GM21360 (cell line): ENCODE measurements around the gene TMEM140.

ENCODE experiments used
- ATAC-seq: cut with Tn5 transposase; IDR thresholded peaks from one replicate; pipeline ENCODE4 v1.9.1; 2021; ENCODE audit warnings: mild to moderate bottlenecking, moderate library complexity; ENCODE audit not compliant: unreplicated experiment

Gene TMEM140

DNA sequence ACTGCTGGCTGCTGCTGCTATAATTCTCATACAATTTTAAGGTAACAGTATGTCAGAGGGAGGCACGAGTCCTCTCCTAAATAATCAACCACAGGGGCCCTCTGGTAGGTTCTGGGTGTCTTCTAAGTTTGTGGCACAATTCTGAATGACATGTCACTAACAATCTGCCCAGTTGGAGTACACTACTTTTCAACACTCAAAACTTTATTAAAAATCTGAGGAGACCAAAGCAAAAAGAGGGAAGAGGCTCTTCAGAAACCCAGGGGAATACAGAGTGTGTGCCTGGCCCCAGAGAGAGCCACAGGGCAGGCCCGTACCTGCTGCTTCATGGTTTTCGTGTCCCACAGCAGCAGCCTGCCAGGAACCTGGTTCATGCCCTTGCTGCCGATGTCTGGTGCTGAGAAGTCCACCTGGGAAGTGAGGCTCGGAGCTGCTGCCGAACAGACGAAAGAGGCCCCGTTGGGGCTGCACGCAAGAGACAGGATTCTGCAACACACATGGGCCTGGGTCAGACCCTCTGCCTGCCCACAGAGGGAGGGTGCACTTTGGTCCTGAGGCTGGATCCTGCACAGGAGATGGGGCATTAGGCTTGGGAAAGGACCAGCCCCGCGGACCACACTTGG, 45.2 kb downstream of the TMEM140 start:
- ATAC-seq = no peak

DNA sequence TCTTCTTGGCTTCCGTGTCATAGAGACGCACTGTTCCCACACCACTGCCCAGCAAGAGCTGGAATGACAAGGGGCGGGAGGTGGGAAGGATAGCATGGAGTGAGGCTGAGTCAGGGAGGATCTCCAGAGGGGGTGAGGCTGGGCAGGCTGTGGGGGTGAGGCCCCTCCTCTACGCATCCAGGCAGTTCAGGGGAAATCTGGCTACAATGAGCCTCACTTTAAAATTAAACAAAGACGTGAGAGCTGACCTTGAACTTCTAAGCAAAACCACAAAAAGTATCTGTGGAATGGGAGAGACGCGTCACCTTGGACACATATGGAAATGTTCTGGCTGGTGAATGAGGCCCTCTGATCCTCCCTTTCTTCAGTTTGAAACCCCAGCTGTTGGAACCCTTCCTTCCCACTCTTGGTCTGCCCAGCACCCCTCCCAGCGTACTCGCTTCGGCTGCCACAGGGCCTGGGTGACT, 45.8 kb downstream of the TMEM140 start:
- ATAC-seq = no peak

DNA sequence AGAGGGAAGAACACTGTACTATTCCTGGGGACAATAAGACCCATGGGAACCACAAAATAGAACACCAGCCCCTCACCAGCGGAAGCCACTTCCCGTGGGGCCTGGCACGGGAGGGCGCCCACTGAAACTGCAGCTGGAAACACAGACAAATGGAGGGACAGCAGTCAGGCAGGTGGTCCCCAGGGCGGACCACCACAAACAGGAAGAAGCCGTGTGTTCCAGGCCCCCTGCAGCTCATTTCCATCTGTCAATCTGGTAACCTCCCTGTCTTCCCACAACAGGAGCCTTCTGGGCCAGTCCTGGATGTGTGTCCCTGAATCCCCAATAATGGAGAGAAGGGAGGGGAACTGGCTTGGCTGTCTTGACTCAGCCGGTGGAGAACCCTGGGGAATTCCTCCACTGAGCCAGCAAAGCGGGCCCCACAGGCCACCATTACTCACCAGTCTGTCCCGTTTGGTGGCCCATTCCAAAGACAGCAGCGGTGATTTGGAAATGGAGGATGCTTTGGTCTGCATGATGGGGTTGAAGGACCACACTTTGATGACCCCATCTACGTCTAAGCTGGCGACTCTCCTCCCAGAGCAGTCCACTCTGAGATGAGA, 46.7 kb downstream of the TMEM140 start:
- no peak for ATAC-seq

DNA sequence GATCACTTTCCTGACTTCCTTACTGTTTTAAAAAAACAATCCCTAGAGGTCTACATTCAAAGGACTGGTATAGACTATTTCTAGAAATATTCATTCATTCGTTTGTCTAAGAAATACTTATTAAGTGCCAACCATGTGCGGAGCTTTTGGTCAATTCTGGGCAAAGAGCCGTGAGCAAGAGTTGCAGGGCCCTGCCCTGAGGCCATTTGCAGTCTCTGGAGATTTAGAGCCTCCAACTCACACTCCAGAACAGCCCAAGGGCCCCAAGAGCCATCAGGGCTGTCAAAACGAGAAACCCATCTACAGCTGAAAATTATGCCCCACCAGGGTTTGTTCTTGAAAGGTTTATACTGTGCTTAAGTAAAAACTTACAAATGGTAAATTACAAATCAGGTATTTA, 47.3 kb downstream of the TMEM140 start:
- no peak for ATAC-seq

DNA sequence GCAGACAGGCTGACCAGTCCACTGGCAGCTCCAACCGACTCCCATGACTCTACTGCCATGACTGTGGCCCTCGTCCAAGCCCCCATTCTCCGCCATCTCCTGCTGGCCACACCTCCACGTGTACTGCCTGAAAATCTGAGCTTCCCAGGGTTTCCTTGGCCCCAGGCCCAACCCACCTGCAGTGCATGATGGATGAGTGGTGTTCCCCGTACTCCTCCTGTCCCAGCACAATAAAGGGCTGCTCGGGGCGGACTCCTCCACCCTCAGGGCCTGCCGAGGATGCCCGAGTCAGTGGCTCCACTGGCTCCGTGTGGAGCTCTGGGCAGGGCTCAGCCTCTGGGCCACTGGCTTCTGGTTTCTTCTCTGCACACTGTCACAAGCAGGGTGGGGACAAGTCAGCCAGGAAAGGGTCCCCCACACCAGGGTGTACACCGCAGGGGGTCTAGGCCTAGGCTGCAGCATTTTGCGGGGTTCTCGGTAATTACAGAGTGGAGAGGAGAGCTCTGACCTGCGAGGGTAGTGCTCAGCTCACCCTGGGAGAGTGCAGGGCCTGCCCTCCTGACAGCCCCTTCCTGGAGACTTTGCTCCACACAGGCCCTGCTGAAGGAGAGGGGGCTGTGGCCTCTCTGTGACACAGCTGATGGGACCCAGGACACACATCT, 48.2 kb downstream of the TMEM140 start:
- no peak for ATAC-seq

DNA sequence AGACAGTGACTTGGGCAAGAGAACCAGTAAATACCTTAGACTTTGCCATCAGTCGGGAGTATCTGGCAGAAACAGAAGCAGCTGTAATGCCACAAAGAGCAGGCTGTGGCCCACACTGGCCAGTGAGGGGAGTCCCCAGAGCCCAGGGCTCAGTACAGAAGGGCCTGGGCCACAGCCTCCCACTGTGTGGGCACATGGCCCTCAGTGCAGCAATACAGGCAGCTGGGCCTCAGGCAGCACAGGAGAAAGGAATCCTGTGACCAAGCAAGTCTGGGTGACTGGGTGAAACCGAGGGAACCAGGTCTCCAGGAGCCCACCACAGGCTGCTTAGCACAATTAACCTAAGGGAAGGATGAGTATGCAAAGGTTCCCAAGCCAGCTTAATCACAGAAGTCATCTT, 49.5 kb downstream of the TMEM140 start:
- ATAC-seq = no peak

DNA sequence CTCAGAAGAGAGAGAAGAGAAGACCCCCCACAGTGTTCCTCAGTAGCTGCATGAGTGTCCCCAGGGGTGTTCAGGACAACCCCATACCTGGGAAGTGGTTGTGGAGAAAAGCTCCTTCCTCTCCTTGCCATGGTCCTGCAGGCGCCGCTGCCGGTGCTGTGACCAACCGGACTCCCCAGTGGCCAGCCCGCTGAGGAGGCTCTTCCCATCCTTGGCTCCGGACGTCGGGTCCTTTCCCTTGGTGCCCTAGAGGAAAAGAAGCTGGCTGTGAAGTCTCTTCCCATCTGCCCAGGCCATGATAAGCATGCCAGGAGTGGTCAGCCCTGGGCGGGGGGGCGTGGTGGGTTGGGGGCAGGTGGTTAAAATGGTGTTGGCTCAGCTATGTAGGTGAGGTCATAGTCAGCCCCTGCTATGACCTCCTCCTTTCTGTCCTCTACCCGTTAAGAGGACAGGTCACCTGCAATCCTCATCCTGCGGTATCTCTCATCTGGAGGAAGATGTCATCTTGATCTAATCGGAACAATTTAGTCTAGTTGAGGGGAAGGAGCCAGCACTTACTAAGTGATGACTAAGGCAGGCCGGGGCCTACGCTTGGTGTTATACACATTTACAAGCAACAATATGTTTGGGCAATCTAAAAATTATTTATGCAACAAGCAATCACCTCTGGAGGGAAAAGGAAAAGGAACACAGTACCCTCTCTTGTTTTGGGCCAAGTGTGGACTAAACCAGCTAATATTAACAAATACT, 50.2 kb downstream of the TMEM140 start:
- no peak for ATAC-seq

DNA sequence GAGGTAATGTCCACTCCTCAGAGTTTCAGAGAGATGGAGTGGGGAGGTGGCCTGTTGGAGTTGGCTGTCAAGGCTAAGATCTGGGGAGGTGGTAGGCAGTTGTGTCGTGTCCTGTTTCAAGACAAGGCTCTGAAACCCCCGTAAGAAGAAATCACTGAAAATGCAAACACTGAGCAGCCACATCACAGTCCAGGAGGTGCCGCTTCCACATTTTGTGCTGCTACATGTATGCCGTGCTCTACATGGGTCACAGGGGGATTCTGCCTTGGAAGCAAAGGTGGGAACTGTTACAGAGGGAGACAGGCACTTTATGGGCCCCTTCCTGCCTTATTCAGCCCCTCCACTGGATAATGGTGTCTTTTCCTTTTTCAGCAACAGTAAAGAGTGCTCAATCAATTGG, 51.6 kb downstream of the TMEM140 start:
- ATAC-seq = no peak

DNA sequence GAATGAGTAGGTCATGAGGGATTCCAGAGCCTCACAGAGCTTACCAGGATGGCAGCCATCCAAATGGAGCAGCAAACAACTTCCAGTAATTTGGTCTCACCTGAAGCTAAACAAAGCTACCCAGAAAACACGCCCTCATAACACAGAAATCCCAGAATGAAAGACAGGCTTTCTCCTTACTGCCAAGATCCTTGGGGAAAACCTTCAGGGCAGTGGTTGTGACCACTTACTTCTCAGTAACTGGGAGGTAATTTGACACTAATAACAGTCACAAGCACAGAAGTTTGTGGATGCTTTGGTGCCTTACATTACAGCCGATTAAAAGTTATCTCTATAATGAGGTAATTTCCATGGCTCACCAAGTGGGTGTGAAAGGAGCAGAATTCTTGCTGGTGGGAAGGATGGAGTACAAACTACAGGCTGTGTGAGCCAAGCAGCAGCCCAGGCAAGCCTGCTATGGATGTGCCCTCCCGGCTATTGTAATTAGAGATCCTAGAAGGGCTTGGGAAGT, 53.0 kb downstream of the TMEM140 start:
- ATAC-seq = no peak

DNA sequence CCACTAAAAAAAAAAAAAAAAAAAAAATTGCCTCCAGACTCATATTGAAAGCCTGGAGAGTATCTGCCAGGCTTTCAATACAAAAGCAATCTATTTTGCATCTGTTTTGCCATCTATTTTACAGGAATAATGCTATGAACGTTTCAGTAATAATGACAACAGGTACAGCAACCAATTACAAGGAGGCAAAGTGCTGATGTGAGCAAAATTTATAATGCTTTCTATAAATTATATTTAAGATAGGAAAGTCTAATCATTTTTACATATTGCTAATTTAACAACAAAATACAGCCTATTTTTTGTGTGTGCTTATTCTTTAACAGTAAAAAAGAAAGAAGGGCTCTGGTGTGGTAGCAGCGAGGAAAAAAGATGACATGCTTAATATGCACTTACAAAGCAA, 53.5 kb downstream of the TMEM140 start:
- ATAC-seq = no peak

DNA sequence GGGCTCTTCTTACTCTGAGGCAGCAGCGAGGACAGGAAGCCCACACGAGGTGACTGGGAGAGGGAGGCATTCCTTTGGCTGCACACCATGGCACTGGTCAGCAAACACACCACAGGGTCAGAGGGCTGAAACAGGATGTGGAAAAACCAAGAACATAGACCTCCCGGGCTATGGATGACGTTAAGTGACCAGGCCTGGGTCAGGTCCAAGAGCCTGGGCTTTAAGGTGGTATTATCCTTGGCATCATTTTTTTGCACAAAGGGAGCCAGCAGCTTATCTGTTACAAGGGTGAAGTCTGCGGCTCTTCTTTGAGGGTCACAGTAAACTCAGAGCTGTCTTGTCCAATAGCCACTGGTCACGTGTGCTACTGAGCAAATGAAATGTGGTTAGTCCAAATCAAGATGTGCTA, 56.5 kb downstream of the TMEM140 start:
- no peak for ATAC-seq

DNA sequence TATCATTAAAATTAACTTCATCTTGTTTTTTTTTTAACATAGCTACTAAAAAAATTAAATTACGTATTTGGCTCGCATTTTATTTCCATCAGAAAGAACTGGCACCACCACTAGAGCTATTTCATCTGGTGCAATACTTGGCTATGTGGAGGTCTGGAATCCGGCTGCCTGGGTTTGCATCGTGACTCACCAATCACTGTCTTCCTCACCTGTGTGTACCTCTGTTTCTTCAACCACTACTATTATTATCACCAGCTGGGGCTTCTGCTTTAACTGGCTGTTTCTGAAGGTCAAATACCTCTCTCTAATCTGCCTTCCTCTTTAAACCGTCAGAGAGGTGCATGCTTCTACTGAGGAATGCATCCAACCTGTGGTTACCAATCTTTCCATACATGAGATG, 57.0 kb downstream of the TMEM140 start:
- ATAC-seq = no peak

DNA sequence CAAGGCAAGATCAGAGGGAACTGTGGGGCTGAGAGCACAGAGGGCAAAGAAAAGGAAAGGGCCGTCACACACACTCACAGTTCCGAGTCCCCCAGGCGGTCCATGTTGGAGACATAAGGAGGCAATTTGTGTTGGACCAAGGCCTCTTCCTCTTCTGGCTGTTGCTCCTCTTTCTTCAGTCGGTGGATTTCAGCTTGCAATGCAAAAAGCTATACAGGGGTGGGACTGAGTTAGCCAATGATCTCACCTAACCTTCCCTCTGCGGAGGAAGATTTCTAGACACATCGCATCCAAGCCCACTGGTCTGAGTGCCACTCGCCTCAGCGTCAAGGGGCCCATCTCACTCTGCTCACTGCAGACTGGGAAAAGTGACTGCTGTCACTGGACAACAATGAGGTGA, 58.0 kb downstream of the TMEM140 start:
- no peak for ATAC-seq

DNA sequence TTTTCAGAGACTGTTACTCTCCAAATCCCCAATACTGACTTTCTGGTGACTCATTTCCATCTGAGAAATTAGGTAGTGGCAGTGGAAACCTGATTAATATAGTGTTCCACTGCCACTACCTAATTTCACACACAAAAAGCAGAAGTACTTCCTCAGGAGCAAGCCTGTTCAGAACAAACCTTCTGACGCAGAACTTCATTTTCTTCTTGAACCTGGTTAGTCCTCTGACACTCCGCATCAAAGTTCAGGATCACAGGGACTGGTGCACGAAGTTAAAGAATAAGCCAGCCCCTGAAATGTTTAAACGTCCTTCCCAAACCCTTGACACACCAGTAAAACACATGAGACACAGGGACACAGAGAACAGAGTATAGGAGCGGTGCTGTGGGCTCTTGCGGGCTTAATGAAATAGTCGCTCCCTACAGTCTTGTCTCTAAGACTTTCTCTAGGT, 59.1 kb downstream of the TMEM140 start:
- peak; percentile 30 for ATAC-seq

DNA sequence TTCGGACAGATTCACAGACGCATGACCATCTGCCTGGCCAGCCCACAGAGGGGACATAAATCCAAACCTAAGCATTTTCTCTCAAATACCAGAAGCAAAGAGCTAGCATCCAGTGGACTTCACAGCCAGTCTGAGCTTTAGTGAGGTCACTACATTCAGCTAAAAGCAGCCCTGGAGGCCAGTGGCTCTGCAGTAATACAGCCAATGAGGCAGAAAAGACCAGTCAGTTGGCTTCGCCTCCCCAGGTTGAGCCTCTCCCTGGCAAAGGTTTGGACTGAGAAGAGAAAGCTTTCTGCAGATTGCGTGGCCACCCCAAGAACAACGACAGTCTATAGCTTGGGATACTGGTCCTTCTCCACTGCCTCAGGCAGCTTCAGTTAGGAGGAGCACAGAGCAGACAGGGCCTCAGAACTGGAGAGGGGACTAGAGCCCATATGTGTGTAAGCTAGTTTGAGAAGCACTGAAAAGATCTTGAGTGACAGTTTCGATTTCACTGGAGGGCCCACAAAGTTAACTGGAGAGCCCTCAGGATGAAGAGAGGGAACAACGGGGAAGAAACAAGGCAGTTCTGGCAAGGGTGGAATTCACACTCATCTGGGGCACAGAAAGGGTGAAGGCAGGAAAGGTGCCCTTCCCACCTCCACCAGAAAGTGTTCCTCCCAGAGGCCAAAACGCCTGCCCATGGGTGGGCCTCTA, 59.7 kb downstream of the TMEM140 start:
- no peak for ATAC-seq

DNA sequence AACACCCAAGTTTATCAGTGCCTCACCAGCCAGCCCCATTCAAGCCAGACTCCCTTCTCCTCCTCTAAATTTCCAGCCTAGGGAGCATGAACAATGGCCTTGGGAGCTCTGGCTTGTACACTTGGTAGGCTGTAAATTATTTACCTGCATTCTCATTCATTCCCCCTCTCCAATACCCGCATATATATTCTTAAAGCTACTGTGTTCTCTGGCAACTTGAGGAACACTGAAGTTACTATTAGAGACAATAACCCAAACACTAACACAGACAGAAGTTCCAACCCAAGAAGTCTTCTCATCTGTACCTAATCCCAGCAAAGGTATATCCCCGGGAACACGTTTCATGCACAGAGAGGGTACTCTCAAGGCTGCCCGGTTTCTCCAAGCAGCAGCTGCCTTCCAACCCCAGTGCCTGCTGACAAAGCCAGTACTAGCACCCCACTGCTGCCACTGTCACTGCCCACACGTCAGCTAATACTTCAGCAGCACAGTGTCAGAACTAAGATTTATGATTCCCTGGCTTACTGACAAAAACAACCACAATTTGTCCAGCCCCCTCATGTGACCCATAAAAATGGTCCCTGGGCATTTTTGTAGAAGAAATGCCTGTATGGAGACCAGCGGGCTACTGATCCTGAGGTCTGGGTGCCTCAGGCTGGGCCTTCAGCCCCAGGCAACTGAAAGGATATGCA, 60.4 kb downstream of the TMEM140 start:
- no peak for ATAC-seq

DNA sequence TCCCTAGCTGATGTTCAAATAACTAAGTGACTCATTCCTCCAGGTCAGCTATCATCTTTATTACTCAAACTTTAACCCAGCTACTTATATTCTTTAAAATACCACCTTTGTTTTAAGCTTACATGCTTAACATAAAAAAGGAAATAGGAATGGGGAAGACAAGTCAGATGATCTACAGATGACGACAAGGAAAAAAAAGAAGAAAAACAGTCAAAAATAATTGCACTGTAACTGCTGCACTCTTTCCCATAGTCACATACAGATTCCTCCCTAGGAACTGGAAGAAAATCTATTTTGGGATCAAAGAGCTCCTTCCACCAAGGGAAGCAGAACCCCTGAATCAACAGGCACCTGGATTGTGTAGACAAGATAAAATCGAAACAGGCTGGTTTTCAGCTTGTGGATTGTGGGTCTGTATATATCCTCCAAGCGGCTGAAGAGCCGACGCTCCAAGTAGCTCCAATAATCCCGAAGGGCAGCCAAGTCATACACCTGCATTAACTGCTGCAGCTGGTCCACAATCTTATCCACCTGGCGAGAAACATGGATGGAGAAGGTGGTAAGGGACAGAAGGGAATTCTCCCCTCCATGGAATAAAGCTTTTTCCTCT, 61.5 kb downstream of the TMEM140 start:
- no peak for ATAC-seq

DNA sequence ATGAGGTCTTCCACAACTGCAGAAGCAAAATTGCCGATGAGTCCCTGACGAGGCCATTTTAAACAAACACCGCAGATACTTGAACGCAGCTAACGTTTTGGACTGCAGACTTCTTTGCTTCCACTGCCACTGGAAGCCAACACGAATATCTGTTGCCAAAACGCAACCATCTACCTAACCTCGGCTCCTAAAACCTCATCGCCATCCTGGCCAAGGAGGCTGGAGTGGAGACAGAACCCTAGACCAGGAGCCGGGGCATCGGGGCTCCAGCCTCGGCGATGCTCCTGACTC, 63.0 kb downstream of the TMEM140 start:
- ATAC-seq = no peak

DNA sequence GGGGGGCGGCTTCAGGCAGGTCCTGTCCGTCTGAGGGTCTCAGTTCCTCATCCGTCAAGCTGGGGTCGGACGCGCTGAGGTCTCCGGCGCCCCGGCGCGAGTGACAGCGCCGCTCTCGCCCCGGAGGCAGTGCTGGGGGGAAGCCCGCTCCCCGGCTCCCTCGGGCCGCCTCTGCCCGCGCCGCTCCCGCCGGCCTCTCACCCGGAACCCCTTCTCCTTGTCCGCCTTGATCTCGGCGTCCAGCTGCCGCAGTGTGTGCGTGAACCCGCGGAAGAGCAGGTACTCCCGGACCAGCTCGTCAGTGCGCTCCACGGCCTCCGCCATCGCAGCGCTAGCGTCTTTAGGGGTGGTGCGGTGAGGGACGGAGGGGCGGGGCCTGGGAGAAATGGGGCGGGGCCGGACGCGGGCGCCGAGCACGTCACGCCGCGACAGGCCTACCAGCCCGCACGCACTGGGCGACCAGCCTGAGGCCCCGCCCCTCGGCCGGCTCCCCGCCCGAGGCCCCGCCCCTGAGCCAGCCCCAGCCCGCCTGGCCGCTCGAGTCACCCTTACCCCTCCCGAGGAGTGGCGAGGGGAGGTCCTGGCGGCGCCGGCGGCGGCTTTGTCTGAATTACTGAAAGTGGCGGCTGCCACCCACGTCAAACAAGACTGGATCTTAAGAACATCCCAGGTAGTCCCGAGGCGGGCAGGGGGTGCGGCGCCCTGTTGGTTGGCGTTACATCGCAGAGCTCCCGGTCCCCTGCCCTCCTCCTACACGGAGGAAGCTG, 63.5 kb downstream of the TMEM140 start, which contains the start of gene WDR91:
WDR91 (minus strand) TSS at position 348 of the 767 bp plus-strand sequence; CDS start at position 324, 24 bp downstream.
- ATAC-seq = peak; percentile 83
